Smooth muscle cell (in vitro differentiated cells): ENCODE measurements around the gene MYD88. TPM values are rescaled to one million over a fixed set of nuclear protein-coding genes. Genes with fewer than 3 reads are reported as not detected.

Experiments used
- DNase-seq: peaks from one replicate; lab custom pipeline; 2025; ENCODE audit not compliant: unreplicated experiment; lab: John Stamatoyannopoulos, UW
- H2AFZ ChIP-seq: fragments of 200-600 bp; sonication (generic); 2 replicates; pipeline ENCODE4 v1.6.0; 2016; ENCODE audit warnings: antibody characterized with exemption, low read depth, mild to moderate bottlenecking
- H3F3A ChIP-seq: fragments of 200-600 bp; sonication (generic); 2 replicates; pipeline ENCODE4 v1.6.0; 2017; ENCODE audit warnings: antibody characterized with exemption, low read depth
- H3K27ac ChIP-seq: fragments of 200-600 bp; sonication (generic); 2 replicates; pipeline ENCODE4 v1.5.1; 2016; ENCODE audit warnings: low read depth, mild to moderate bottlenecking
- H3K27me3 ChIP-seq: fragments of 200-600 bp; sonication (generic); 2 replicates; pipeline ENCODE4 v1.6.1; 2016; ENCODE audit warnings: low read depth, mild to moderate bottlenecking
- H3K36me3 ChIP-seq: fragments of 200-600 bp; sonication (generic); 2 replicates; pipeline ENCODE4 v1.5.1; 2016; ENCODE audit warnings: low read depth
- H3K4me1 ChIP-seq: fragments of 200-600 bp; sonication (generic); 2 replicates; pipeline ENCODE4 v1.5.1; 2016; ENCODE audit warnings: low read depth
- H3K4me2 ChIP-seq: fragments of 200-600 bp; sonication (generic); 2 replicates; pipeline ENCODE4 v1.6.0; 2016; ENCODE audit warnings: mild to moderate bottlenecking
- H3K4me3 ChIP-seq: fragments of 200-600 bp; sonication (generic); 2 replicates; pipeline ENCODE4 v1.5.1; 2016; ENCODE audit warnings: mild to moderate bottlenecking
- H3K79me2 ChIP-seq: fragments of 200-600 bp; sonication (generic); 2 replicates; pipeline ENCODE4 v1.6.0; 2016; ENCODE audit warnings: low read depth, mild to moderate bottlenecking
- H3K9ac ChIP-seq: fragments of 200-600 bp; sonication (generic); 2 replicates; pipeline ENCODE4 v1.6.0; 2016; ENCODE audit warnings: low read depth
- H3K9me3 ChIP-seq: fragments of 200-600 bp; sonication (generic); replicated peaks from 2 replicates; pipeline ENCODE4 v1.5.1; 2016; ENCODE audit warnings: low read depth
- H4K20me1 ChIP-seq: fragments of 200-600 bp; sonication (generic); 2 replicates; pipeline ENCODE4 v1.6.0; 2016; ENCODE audit warnings: low read depth
- CTCF ChIP-seq: fragments of 200-600 bp; sonication (generic); IDR thresholded peaks from 2 replicates; pipeline ENCODE4 v1.5.1; 2017; ENCODE audit warnings: borderline replicate concordance, mild to moderate bottlenecking, antibody characterized with exemption; ENCODE audit not compliant: insufficient read depth, poor library complexity, severe bottlenecking
- WGBS: methylation state at CpG from one replicate; pipeline ENCODE4 v1.1.7; 2016; ENCODE audit warnings: low lambda C conversion rate; 5-methylcytosine and 5-hydroxymethylcytosine counted together
- polyA plus RNA-seq: library from polyadenylated mRNA; unstranded; fragments of >200 nt; fragmentation: Nextera tagmentation; extraction: Ambion mirVana; gene quantifications from 2 replicates; pipeline ENCODE4 v1.2.1, GENCODE V29; 2016
- total RNA-seq: library from RNA; depleted of rRNA; stranded (reverse); fragments of >200 nt; gene quantifications from 2 replicates; pipeline ENCODE4 v1.2.3, GENCODE V29; 2014

The MYD88 gene
- total and polyA plus RNA-seq, 2 experiments from 2014 or later, result 14.1 to 37.5 TPM

GRCh38 chr3:38119821-38120692, 18.4 kb upstream of the MYD88 start:
- H3K27ac ChIP-seq, result no peak overlapping the region
- no peak overlapping the region for H3K4me3 ChIP-seq
- no peaks in the 10 kb centered on the region for H3K9me3 ChIP-seq
- no peaks in the 10 kb centered on the region for H3K79me2 ChIP-seq
- peaks cover 2% of the 10 kb centered on the region for H3K36me3 ChIP-seq
- DNase-seq, result no peak
- TF ChIP-seq CTCF, result no peak
- H3K27me3 ChIP-seq, result no peaks in the 10 kb centered on the region
- H3K4me1 ChIP-seq, result no peaks in the 10 kb centered on the region
- 96% methylated on average over 6 of the region's 7 CpGs for WGBS
- H3K4me2 ChIP-seq, result no peak overlapping the region
- peaks cover 10% of the 10 kb centered on the region for H4K20me1 ChIP-seq
- no peaks in the 10 kb centered on the region for H3F3A ChIP-seq
- H2AFZ ChIP-seq, result no peak overlapping the region
- H3K9ac ChIP-seq, result no peak overlapping the region

- no peaks in the 10 kb centered on the region for H3K4me1 ChIP-seq
- no peak overlapping the region for H3K4me3 ChIP-seq
- no peaks in the 10 kb centered on the region for H3K9me3 ChIP-seq
- H3K36me3 ChIP-seq, result peaks cover 4% of the 10 kb centered on the region
- no peaks in the 10 kb centered on the region for H3F3A ChIP-seq
- no peak for DNase-seq
- H3K4me2 ChIP-seq, result no peak overlapping the region
- WGBS, result 95% methylated on average over 11 of the region's 11 CpGs
- no peak overlapping the region for H2AFZ ChIP-seq
- H3K27ac ChIP-seq, result no peak overlapping the region
- no peak overlapping the region for H3K9ac ChIP-seq
- no peak for TF ChIP-seq CTCF
- no peaks in the 10 kb centered on the region for H3K79me2 ChIP-seq
- H4K20me1 ChIP-seq, result peaks cover 11% of the 10 kb centered on the region
- H3K27me3 ChIP-seq, result no peaks in the 10 kb centered on the region
These were observed 17.6 kb upstream of the MYD88 start for GRCh38 chr3:38120693-38121450.

- Histone ChIP-seq H3K4me1 (no peaks in the 10 kb centered on the region), H2AFZ (no peak overlapping the region), H3K9ac (no peak overlapping the region), H3K9me3 (no peaks in the 10 kb centered on the region), H3K27me3 (no peaks in the 10 kb centered on the region), H3K36me3 (peaks cover 4% of the 10 kb centered on the region), H4K20me1 (peaks cover 15% of the 10 kb centered on the region), H3K4me2 (no peak overlapping the region), H3K79me2 (no peaks in the 10 kb centered on the region), H3K27ac (no peak overlapping the region), H3K4me3 (no peak overlapping the region), H3F3A (no peaks in the 10 kb centered on the region)
- no peak for TF ChIP-seq CTCF
- no peak for DNase-seq
- WGBS, result 98% methylated on average over 8 of the region's 9 CpGs
These were observed 17.0 kb upstream of the MYD88 start for GRCh38 chr3:38121451-38121831.
